Measurements from ENCODE around the gene MTMR12.
A peak's percentile ranks its signal among the peaks of the same experiment; 100 is the strongest.

Gene MTMR12

GRCh38 chr5:32195265-32195664, 117.5 kb downstream of the MTMR12 start (continued):
- TF ChIP-seq TCF4 (CRISPR knock-in tag; IDR thresholded peaks at IDR 0.05; ENCODE audit: borderline replicate concordance) (no peak), ARNTL (CRISPR knock-in tag; IDR thresholded peaks at IDR 0.05; ENCODE audit: borderline replicate concordance, low read depth) (no peak), OSR1 (CRISPR knock-in tag; IDR thresholded peaks at IDR 0.05) (no peak), SNAI2 (CRISPR knock-in tag; IDR thresholded peaks at IDR 0.05) (no peak), ZNF565 (CRISPR knock-in tag; conservative IDR thresholded peaks at IDR 0.05; ENCODE audit: low read depth) (no peak), TSHZ2 (CRISPR knock-in tag; IDR thresholded peaks at IDR 0.05) (no peak), CSDC2 (CRISPR knock-in tag; IDR thresholded peaks at IDR 0.05) (no peak), RARB (CRISPR knock-in tag; IDR thresholded peaks at IDR 0.05) (no peak), ESRRG (CRISPR knock-in tag; IDR thresholded peaks at IDR 0.05) (no peak), ZNF70 (CRISPR knock-in tag; IDR thresholded peaks at IDR 0.05) (no peak), PPARA (CRISPR knock-in tag; IDR thresholded peaks at IDR 0.05; ENCODE audit: borderline replicate concordance) (no peak), ZFP3 (CRISPR knock-in tag; IDR thresholded peaks at IDR 0.05) (no peak)

- TF ChIP-seq SNAI2 (CRISPR knock-in tag; IDR thresholded peaks at IDR 0.05) = no peak
- peak; percentile 65; the same call in 1 of the 2 replicates for TF ChIP-seq TCF4 (CRISPR knock-in tag; IDR thresholded peaks at IDR 0.05; ENCODE audit: borderline replicate concordance)
- TF ChIP-seq TSHZ2 (CRISPR knock-in tag; IDR thresholded peaks at IDR 0.05) = peak; percentile 74; the same call in 1 of the 2 replicates
- ATAC-seq = peak; percentile 65
These were observed 119.1 kb downstream of the MTMR12 start for GRCh38 chr5:32193591-32193990.

- TF ChIP-seq BACH2 (CRISPR knock-in tag; IDR thresholded peaks at IDR 0.05; ENCODE audit: borderline replicate concordance) (no peak), ZFP30 (CRISPR knock-in tag; IDR thresholded peaks at IDR 0.05) (no peak), TCF4 (CRISPR knock-in tag; IDR thresholded peaks at IDR 0.05; ENCODE audit: borderline replicate concordance) (peak; percentile 95), TSHZ2 (CRISPR knock-in tag; IDR thresholded peaks at IDR 0.05) (peak; percentile 75)
- peak; percentile 98 for ATAC-seq
These were observed 122.6 kb downstream of the MTMR12 start for GRCh38 chr5:32190095-32190494.

GRCh38 chr5:32187675-32188074, 125.1 kb downstream of the MTMR12 start:
- TF ChIP-seq TCF4 (CRISPR knock-in tag; IDR thresholded peaks at IDR 0.05; ENCODE audit: borderline replicate concordance) = no peak
- TF ChIP-seq OSR1 (CRISPR knock-in tag; IDR thresholded peaks at IDR 0.05) = no peak
- TF ChIP-seq ZNF70 (CRISPR knock-in tag; IDR thresholded peaks at IDR 0.05) = no peak
- no peak for TF ChIP-seq TSHZ2 (CRISPR knock-in tag; IDR thresholded peaks at IDR 0.05)
- TF ChIP-seq BACH2 (CRISPR knock-in tag; IDR thresholded peaks at IDR 0.05; ENCODE audit: borderline replicate concordance) = no peak
- TF ChIP-seq POU6F1 (CRISPR knock-in tag; IDR thresholded peaks at IDR 0.05; ENCODE audit: borderline replicate concordance, low read depth) = no peak
- no peak for TF ChIP-seq ESRRG (CRISPR knock-in tag; IDR thresholded peaks at IDR 0.05)
- no peak for TF ChIP-seq ZNF565 (CRISPR knock-in tag; conservative IDR thresholded peaks at IDR 0.05; ENCODE audit: low read depth)
- TF ChIP-seq TOX (CRISPR knock-in tag; IDR thresholded peaks at IDR 0.05; ENCODE audit: borderline replicate concordance) = no peak
- TF ChIP-seq ZNF8 (CRISPR knock-in tag; IDR thresholded peaks at IDR 0.05) = no peak
- TF ChIP-seq ZC3H10 (CRISPR knock-in tag; IDR thresholded peaks at IDR 0.05) = no peak
- TF ChIP-seq RARB (CRISPR knock-in tag; IDR thresholded peaks at IDR 0.05) = no peak
- TF ChIP-seq ZFP30 (CRISPR knock-in tag; IDR thresholded peaks at IDR 0.05) = no peak
- TF ChIP-seq PPARA (CRISPR knock-in tag; IDR thresholded peaks at IDR 0.05; ENCODE audit: borderline replicate concordance) = no peak
- no peak for TF ChIP-seq SNAI2 (CRISPR knock-in tag; IDR thresholded peaks at IDR 0.05)
- no peak for TF ChIP-seq CSRNP3 (CRISPR knock-in tag; IDR thresholded peaks at IDR 0.05)
- TF ChIP-seq ISL1 (CRISPR knock-in tag; IDR thresholded peaks at IDR 0.05) = no peak
- no peak for ATAC-seq

Data from SK-N-SH treated with all-trans-retinoic acid at 6 μM for 48 hours (cell line).